HG02885 (cell line): Measurements from ENCODE around the gene PGM5.

Experiments used
- ATAC-seq: cut with Tn5 transposase; IDR thresholded peaks from one replicate; pipeline ENCODE4 v1.9.1; 2021; ENCODE audit warnings: mild to moderate bottlenecking; ENCODE audit not compliant: unreplicated experiment, poor library complexity

PGM5 gene

DNA sequence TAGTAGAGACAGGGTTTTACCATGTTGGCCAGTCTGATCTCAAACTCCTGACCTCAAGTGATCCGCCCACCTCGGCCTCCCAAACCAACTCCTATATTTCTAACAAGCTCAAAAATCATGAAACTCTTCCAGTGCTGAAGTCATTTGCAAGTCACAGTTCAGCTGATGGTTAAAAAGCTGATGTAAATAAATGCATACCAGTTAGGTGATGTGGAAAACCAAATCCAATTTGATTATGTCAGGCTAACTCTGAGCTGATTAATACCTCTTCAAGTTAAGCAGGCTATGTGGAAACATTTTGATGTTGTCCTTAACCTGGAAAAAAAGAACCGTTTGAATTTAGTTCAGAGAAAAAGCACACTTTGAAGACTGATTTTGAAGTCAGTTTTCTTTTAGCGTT lies 133.2 kb downstream of the PGM5 start:
- ATAC-seq, result no peak

DNA sequence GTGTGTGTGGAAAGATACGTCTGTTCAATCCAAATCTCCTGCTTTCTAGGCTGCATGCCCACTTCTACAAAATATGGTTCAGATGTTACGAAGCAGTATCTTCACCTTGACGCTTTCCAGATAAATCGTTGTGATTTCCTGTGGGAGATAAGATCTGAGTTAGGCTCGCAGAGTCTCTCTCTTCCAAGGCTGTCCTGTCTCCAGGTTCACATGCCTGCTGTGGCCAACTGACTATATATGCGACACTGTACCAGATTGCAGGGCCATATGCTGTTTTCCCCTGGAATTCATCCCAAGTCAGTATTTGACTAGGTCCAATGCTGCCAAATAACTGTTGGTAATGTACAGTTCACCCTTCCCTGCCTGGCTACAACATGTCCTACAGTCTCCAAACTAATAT lies 136.4 kb downstream of the PGM5 start:
- no peak for ATAC-seq

DNA sequence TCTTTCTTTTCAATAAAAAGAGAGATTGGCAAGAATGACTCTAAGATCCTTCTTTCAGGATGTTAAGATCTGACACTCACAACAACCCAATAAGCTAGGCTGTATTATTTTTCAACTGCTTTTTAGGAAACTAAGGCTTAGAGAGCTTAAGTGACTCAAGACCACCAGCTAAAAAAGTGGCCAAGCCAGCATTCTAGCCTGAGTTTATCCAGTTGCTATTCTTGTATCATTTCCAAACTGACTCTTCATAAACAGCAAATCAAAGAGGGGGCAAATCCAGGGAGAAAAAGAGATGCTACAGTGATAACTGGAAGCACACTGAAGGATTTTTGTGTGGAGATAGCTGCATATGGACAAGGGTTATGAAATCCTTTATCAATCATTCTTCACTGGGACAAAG lies 137.1 kb downstream of the PGM5 start:
- ATAC-seq, result no peak

DNA sequence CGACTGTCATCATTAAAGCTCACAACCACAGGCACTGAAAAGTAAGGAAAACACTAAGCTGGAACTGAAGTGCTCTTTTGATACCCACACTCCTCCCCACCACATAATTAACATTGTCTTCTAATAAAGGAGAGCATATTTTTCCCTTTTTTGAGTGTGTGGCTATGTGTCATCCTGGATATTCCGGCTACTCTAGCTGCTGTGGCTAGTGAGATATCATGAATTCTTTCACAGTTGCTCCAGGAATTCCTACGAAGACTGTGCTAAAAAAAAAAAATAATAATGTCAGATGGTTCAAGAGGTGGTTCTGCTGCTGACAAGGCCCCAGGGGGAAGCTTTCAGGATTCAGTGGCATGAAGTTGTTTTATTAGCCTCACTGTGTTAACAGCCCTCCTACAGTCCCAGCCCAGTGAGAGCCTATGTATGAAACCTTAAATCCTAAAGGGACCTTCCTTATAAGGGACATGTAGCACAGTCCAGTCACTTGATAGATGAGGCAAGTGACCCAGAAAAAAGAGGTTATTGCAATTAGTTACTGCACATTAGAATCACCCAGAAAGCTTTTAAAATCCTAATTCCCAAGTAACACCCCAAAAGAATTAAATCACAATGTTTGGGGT lies 137.7 kb downstream of the PGM5 start:
- ATAC-seq, result no peak

DNA sequence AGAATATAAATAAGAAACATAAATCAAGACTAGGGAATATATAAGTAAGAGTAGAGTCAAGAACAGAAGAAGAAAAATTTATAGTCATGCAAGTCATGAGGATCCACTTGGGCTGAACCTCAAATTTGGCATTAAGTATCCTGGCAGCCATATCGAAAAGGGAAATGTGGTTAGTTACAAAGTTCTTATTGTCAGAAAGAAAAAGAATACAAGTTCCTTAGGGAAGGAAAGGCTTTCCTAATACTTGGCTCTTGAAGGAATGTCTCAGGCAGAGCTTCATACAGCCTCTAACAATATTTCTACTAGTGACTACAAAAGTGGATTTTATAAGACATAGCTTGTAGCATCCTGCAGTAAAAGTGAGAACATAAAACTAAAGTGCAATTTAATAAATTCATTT lies 138.8 kb downstream of the PGM5 start:
- ATAC-seq, result no peak

DNA sequence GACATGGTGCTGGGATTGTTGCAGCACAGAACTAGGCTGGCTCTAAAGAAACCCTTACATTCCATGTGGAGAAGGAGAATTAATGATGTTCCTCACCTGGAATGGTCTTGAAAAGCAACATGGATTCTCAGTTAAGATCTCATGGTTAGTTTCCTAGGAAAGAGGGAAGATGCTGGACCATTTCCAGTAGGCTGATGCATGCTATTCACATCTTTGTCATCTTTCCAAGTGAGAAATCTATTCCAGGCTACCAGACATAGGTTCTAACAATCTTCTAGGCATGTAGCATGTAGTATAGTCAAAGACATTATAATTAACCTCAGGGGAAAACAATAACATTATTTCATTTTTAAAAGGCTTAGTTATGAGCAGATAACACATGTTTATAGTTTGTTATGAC lies 139.9 kb downstream of the PGM5 start:
- no peak for ATAC-seq

DNA sequence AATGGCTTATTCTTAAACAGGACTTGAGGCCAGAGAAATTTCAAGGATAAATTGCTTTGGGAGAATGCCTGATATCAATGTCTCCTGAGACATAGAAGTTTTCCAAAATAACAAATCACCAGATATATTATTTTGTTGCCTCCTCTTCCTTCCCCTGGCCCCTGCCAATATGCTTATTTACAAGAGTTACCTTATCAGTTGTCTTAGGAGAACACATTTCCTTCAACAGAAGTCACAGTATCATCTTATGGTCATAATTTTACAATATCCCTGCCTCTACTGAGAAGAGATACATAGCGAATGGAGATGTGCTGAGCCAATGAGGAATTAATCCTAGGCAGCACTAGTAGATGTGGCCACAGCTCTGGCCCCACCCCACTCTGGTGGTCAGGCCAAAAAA lies 141.2 kb downstream of the PGM5 start:
- ATAC-seq, result no peak

DNA sequence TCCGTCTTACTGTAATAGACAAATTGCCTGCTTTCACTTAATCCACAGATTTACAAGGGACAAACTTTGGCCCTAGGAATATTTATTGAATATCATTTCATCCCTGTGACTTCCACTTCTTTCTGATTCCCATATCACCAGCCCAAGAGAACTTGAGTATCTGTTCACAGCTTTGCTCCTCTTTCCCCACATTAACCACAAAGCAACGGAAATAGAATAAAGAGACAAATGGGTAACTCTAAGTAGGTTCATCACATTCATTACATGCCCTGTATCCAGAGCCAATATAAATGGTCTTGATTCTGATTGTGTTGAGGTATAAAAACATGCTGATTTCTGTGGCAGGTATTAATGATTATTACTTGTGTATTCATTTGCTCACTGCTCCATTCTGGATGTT lies 142.4 kb downstream of the PGM5 start:
- ATAC-seq, result no peak

DNA sequence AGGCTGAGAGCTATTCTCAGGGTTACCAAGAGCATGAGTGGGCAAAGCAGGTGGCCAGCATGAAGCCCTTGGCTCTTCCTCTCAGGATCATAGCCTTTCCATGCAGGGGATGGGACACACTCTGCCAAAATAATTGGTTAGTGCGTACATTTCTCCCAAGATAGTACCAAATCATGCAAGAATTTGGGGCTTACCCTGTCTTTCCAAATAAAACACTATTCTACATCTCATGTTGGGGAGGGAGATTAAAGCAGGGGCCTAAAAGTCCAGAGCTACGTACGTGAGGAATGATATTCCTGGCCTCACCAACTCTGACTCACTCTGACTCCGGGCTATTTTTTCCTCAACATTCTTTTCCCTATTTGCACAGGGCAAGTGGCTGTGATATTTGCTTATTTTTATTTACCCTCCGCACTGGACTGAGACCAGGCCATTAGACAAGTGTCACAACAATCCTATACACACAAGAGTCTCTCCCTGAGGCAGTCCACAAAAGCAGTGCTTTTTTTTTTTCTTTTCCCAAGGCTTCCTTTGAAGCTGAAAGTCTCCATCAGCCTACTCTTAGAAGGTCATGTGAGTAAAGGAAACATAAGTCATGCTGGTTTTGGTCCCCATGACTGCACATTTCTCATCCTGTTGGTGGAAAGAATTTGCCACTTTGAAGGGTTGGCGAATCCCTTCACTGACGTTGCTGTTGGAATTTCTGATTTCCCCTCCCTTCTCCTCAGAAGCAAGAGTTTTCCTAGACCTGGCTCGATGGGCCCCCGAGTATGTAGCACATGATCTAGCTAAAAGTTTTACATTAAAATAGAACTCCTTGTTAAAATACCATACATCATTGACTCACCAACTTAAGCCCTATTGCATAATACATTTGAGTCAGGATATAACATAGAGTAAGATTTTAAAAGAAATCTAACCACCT lies 144.3 kb downstream of the PGM5 start:
- ATAC-seq, result no peak

DNA sequence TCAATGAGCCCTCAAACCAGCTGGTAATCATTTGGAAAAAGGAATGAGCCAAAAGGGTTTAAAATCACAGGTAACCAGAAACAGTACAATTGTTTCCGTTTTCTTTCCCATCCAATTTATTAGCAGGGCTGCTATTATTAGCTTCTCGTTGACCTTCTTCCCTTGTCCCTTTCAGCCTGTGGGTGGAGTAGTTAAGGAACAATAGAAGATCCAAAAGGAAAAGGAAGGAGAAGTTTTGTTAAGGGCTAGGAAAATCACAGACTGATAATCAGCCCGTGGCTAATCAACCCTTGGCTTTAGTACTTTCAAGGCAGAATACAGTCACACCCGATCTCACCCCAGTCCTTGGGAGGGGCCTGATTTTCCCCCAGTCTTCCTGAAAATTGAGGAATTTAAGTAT lies 145.9 kb downstream of the PGM5 start:
- ATAC-seq, result no peak

DNA sequence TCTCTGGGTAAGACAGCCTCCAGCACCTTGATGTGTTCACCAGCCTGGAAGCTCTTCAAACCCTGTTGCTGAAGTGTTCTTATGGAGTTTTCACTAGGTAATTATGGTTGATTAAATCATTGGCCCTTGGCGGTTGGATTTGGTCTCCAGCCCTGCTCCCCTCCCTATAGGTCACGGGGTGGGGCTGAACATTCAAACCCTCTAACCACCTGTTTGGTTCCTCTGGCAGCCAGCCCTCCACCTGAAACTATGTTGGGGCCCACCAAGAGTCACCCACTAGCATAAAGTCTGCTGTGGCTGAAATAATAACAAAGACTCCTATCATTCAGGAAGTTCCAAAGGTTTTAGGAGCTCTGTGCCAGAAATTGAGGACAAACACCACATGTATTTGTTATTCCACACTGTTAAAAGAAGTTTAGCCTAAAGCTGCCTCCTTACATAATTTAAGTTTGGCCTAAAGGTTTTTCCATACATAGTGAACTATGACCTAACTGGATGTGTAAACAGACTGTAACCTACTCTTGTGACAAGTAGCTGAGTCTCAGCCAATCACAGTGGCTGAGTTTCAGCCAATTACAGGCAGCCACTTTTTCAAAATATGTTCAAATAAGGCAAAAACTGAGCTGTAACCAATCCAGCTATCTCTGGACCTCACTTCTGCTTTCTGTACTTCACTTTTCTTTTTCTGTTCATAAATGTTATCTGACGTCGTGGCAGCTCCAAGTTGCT lies 149.4 kb downstream of the PGM5 start:
- peak; percentile 64 for ATAC-seq

DNA sequence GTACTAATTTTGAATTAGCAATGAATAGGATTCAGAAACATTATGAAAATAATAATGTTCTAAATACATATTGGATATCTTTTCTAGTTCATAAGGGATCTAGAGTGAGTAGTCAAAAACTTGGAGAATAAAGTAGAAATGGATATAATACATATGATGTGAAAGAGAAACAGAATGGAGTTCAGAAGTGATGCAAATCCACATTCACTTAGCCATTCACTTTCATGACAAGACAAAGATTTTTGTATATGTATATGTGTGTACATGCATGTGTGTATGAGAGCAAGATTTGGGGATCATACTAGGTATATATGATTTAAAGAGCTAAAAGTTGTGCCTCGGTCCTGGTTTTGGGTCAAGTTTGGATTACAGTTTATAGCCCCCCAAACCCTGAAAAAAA lies 150.1 kb downstream of the PGM5 start:
- ATAC-seq, result no peak

DNA sequence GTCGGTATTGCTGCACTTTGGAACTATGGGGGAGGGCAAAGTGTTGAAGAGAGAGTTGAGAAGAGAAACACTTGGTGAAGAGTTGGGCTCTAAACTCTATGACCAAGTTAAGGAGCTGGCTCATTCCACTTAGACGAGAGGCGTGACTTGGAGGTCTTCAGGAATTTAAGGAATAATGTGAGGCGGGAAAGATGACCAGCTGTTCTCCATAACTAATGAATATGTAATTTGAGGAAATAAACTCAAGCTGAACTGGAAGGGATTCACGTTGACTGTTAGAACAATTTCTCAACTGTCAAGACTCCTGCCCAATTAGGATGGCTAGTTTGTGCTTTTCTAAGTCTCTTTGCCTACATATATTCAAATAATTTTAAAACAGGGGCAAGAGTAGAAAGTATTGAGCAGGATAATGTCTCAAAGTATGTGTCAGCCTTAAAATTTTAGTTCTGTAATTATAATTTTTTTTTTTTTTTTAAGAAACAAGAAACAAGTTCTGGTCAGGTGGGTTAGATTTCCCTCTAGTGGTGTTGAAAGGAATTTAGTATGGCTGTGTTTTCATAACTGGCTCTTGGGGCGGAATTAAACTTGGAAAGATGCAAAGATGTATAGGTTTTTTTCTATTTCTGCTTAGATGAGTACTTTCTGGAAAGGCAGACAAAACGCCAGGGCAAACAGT lies 150.9 kb downstream of the PGM5 start:
- ATAC-seq, result no peak

DNA sequence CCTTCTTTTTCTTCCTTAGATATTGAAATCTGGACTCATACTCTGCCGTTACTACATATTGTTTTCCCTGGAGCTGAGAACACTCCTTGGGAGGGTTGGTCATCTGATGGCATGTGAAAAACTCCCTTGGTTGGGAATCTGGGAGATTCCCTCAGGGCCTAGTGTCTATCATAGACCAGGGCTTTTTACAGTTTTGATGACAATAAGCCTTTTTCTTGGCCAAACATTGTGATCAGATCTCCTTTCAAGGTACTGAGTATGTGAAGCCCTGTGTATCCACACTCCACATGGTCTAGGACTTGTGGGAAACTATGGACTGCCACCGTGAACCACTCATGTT lies 151.4 kb downstream of the PGM5 start:
- ATAC-seq, result no peak

DNA sequence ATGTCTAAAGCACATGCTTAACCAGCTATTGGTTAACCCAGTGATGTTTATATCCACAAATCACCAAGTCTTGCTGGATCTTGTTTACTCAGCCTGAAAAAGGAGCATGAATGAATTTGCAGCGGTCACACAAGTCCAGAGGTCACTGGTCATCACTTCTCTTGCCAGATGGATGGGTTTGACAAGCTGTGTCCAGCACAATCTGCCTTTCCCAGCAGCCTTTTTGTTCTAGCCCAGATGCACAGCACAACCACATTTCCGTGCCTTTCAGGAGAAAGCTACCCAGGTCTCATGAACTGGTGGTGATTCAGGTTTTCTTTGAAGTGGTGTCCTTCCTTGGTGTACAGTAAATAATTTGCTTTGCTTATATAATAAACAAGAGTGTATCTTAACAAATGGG lies 152.1 kb downstream of the PGM5 start:
- no peak for ATAC-seq

DNA sequence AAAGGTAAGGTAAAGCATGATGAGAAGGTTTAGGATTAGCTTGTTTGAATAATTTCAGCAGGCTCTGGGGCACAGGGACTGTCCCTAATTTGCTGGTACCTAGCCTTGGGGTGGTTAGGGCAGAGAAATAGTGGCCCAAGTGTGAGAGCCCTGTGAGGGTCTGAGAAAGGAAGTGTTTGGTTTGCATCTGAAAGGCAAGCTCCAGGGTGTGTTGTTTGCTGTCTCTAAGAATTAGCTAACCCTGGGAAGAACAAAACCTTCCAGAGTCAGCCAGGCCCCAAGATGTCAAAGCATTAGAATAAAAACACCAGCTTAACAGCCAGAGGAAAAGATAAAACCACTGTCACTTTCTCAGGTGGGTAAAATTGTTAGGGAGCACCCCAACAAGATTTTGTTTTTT lies 153.3 kb downstream of the PGM5 start:
- ATAC-seq, result no peak

DNA sequence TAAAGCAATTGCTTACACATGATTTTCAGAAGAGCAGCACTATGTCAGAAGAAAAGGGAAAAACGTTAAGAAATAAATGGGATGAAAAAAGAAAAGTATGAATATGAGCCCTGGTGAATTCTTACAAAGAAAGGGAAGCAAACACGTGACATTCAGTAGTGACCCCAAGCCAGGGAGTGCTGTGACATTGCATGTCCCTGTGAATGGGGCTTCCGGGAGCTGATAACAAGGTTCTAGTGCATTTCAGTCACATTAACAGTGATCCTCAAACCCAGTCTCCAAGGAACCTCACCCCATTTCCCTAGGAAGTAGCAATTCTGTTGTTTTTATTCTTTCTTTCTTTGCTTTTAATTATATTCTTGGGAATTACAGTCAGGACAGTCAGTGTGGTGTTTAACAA lies 157.0 kb downstream of the PGM5 start:
- no peak for ATAC-seq

DNA sequence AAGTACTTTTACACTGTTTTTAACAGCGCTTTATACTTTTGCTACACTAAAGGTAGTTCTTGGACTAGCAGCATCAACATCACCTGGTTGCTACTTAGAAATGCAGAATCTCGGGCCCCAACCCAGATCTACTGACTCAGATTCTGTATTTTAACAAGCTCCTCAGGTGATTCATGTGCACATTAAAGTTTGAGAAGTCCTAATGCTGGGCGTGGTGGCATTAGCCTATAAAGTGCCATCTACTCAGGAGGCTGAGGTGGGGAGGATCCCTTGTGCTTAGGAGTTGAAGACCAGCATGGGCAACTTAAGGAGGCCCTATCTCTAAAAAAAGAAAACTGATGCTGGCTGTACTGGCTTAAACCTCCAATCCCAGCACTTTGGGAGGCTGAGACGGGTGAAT lies 157.6 kb downstream of the PGM5 start:
- no peak for ATAC-seq

DNA sequence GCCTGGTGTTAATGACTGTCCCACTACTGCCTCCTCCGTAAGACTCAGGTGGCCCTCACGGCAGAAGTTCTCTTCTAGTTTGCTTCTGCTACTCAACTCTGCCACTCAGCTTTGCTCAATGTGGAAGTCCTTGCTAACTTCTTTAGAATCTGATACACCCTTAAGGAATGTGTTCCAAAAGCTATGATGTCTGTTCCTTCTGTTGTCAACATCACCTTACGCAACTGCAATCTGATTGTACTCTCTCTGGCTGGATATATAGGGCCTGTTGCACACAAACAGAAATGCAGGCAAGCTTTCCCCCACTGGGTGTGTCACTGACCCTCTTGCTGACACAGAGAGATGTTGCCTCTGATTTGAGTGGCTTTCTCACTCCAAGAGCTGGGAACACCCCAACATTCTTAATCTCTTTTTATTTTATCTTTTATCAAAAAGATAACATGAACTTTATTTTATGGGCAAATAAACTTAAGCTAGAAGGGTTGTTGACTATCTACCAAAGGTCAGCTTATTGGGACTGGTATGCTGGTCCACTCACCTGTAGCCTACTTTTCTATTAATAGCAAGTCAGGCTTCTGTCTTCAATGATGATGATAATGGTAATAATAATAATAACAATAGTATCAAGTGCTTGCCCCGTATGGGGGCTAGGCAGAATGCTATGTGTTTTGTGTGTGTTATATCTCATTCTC lies 159.1 kb downstream of the PGM5 start:
- no peak for ATAC-seq

DNA sequence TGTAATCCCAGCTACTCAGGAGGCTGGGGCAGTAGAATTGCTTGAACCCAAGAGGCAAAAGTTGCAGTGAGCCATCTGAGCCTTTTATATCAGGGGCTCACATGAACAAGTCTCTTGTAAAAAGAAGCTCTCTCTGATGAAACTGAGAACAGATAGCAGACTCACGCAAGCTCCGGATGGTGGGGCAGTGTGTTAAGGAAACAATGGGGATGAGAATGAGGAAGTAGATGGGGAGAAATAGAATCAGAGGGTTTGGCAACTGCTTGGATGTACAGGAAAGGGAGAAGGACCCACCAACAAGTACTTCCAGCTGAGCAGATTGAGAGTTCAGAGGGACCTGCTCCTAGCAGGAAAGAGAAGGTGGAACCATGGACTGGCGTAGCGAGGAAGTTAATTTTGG lies 165.7 kb downstream of the PGM5 start:
- ATAC-seq, result no peak
